Renal cortical epithelial cell (primary cell): Measurements from ENCODE around the gene DYTN. TPM values are rescaled to one million over a fixed set of nuclear protein-coding genes. Genes with fewer than 3 reads are reported as not detected.

Experiments used
- DNase-seq: peaks from one replicate; pipeline ENCODE4 v3.0.0-alpha.2; 2011; ENCODE audit warnings: low read depth
- total RNA-seq: library from RNA; depleted of rRNA; stranded (reverse); fragments of >200 nt; gene quantifications from 2 replicates; pipeline ENCODE4 v1.2.3, GENCODE V29; 2014

Gene DYTN
- total RNA-seq, 1 donor from 2014 or later, result not detected

DNA sequence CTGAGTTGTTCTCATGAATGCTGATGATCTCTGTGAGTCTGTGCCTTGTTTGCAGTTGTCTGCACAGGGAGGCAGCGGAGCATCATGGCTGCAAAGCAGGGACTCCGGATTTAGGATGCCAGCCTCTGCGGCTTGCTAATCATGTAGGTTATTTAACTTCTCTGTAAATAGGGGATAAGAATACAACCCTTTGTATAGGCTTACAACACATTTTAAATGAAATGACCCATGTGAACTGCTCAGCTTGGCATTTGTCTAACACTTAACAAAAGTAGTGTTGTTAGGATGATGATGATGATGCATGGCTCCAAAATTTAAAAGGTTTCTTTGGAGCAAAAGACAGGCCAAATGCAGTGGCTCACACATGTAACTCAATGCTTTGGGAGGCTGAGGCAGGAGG lies 19.4 kb downstream of the DYTN start:
- no peak for DNase-seq

GRCh38 chr2:206696910-206697309 lies 21.3 kb downstream of the DYTN start:
- no peak for DNase-seq

DNA sequence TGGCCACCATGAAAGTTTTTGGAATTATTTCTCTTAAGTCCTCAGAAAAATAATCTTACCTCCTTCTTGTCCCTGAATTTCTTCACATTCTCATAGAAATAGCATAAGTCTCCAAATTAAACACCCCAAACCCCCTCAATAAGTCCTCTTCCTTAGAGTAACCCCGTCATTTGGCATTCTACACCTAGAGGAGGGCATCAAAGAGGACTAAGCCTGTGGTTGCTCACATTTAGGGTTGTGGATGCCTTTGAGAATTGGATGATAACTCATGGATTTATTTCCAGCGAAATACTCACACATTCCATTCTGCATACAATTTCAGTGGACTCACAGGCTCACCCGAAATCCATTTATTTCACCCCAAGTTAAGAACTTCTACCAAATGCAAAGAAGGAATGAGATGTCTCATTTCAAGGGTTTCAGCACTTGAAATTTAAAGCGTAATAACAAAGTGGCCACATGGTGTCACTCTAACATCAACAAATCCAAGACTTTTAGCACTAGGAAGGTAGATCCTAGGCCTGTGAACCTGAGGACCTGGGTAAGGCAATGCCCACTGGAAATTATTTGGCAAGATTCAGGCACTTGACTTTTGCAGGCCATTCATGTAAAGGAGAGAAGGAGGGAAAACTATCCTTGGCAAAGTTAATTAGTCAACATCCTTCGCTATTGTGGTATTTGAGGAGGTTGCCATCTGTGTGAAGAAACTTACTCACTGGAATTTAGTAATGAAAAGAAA lies 24.6 kb downstream of the DYTN start:
- DNase-seq, result peak; percentile 75

DNA sequence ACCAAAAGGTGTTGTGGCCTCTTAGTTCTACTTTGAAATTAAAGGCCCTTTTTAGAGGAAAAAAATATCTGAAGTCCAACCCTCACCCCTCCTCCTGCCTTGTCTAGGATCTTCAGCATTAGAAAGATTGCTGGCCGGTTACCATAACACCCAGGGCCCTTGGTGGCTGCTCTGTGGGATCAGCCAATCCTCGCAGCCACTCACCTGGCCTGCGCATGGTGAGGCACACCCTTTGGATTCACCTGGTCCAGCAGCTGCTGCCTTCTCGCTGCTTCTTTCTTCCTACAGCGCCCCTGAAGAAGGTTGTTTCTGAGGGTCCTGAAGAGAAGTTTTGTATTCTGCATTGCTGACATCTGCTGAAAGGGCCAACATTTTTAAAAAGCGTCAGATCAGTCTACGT lies 25.2 kb downstream of the DYTN start:
- no peak for DNase-seq

DNA sequence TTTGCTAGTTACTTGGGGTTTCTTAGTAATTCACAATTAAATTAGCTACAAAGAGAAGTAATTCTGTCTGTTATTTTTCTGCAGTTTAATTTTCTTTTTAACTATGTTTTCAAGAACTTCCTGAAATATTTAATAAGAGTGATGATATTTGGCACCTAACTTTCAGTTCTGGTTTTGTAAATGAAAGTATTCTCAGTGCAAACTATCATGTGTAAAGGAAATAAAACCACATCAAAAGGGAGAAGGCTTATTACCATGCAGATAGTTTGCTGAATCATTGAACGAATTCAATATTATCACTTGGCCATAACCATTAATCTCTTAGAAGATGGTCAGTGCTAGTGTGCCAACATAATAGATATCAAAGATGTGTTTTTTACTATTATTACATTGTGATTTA lies 29.2 kb downstream of the DYTN start:
- DNase-seq, result no peak

- no peak for DNase-seq
Measured at GRCh38 chr2:206688453-206688852, 29.7 kb downstream of the DYTN start.

GRCh38 chr2:206683546-206683945 lies 34.6 kb downstream of the DYTN start:
- no peak for DNase-seq

DNA sequence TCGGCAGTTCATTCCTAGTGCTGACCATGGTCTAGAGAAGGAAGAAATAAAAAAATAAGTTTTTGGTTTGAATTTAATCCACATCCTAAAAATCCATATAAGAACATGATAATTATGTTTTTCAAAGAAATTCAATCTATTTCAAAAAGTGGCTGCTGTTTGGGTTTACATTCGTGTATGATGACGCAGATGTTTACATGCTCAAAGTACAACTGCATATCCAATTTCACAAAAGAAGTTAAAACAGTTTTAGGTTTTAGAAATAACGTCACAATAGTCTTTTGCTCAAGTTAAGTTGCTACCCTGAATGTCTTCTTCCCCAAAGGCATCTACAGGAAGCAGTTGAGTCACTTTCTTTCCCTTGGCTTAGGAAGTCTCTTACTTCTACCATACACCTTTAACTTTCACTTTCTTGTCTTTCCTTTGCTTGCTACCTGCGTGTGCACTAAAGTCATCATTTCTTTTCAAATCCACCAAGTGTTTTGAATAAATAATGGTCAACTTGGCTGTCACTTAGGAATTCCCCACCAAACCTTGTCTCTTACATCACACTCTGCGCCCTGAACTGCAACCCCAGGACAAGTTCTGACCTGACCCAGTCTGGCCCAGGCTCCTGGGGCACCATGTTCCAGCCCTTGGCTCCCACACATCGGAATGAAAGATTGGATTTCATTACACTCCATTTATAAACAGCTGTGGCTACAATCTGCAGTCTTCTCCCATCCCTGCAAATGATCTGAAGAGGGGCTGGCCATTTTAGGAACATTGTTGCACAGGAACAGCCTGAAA lies 47.5 kb downstream of the DYTN start:
- DNase-seq, result no peak

DNA sequence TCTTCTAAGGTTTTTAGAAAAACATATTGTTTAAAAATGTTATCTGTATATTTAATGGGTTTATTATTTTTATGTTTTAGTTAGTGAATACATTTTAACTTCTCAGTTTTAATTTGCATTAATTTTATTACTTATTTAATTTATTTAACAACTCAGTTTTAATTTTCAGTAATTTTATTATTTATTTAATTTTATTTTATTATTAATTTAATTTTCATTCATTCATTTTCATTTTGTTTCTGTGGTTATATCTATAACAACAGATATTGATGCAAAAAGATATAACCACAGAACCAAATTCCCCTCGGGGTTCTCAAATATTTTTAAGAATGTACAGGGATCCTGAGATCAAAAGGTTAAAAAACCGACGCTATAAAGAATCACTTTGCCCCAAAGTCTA lies 52.9 kb downstream of the DYTN start:
- no peak for DNase-seq

GRCh38 chr2:206657087-206657486 lies 61.1 kb downstream of the DYTN start:
- DNase-seq, result no peak

- DNase-seq, result no peak
Measured at GRCh38 chr2:206647985-206648384, 70.2 kb downstream of the DYTN start.

DNA sequence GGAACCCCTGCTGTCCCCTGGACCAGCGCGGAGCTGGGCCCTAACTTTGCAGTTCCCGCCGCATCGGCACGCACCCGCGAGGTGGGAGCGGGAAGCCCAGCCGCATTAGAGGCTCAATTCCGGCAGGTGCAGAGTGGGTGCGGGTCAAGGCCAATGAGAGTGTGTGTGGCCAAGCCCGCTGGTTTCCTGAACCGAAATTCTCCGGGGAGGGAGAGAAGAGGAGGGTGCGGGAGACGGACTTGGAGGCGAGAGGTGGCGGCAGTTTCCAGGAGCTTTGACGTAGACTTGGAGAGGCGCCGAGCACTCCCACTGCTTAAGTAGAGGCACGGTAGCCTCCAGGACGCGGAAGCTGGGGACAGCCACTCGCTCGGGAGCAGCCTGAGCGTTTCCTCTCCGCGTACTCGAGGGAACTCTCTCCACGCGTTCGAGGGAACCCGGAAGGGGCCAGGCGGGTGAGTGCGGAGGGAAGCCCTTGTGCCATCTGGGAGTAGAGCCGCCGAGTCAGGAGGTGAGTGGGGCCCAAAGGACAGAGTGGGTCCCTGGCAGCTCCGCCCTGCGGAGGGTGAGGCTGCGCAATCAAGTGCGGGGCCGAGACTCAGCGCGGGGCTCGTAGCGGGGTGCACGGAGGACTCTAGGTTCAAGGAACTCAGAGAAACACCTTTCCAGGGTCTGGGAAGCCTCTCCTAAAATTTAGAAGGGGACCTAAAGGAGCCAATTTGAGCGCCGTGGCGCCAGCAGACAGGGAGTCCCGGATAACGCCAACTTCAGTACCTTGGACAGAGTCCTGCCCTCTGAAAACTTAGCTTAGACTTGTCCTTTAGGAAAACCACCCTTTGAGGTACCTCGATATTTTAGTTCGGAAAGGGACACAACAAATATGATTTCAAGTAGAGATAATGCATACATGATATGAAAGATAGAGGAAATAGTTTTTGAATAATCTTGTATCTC lies 75.8 kb downstream of the DYTN start, which contains the start of gene FAM237A:
FAM237A (plus strand) TSS at position 413 of the 951 bp plus-strand sequence. CDS start 1,750 bp downstream, outside the sequence.
- DNase-seq, result peak; percentile 39

DNA sequence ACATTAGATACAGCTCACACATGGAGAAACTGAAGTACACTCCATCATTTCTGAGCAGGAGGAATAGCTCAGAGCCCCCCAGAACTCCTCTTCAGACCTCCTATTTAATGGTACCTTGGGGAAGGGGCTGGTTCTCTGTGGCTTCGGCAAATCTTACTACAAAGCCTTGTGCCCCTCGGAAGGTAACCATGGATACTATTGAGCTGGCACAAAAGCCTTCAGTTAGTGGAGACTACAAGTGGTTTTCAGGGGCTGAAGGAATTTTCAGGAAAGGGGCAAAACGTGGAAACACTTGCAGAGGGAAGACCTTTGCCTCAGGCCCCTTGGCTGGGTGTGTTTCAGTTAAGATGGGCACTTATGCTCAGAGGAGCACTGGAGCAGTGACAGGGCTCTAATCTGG lies 77.0 kb downstream of the DYTN start:
- DNase-seq, result no peak

DNA sequence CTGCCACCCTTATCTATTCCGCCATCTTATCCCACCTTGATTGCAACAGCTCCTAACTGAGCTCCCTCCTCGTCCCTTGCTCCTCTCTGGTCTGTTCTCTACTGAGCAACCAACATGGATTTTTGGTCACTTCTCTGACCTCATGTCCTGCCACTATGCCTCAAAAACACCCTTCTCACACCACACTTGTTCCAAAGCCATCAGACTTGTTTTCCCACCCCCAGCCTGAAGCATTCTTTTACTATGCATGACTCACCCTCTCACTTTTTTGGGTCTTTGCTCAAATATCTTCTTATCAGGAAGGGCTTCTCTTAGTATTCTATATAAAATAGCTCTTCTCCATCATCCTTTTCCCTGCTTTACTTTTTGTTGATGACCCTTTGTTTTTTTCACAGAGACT lies 78.6 kb downstream of the DYTN start:
- DNase-seq, result no peak

DNA sequence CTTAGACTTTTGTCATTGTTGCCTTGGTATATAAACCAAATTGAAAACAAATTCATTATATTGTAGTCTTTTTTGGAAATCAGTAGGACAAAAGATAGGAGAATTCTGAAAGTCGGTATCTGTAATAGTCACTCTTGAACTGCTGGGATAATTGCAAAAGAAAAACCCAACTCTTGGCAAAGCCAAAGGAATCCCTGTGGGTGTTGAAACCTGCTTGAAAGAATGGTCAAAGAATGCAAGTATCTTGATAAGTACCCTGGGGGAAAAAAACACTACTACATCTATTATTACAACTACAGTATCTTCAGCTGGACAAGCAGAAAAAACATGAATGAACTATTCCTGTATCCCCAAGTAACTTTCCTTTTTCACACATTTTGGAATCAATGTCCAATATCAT lies 83.2 kb downstream of the DYTN start:
- no peak for DNase-seq

- DNase-seq, result no peak
Measured at GRCh38 chr2:206631340-206631739, 86.9 kb downstream of the DYTN start.

DNA sequence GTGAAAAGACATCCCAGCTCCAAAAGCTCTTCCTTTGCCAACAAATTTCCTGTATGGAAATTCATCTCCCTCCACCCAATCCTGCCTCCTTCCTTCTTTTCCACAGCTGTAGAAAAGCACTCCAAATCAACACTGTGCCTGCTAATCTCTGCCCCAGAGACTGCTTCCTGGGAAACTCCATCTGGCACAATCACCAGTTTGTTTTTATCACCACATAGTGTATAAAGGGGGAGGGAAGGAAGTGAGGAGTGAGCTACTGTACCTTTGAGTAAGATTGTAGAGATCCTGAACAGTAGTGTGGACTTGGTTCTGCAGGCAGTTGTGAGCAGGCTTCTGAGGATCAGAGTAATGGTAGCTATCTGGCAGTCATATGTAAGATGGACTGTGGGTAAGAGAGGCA lies 90.6 kb downstream of the DYTN start:
- DNase-seq, result no peak

- no peak for DNase-seq
Measured at GRCh38 chr2:206626108-206626507, 92.1 kb downstream of the DYTN start.

DNA sequence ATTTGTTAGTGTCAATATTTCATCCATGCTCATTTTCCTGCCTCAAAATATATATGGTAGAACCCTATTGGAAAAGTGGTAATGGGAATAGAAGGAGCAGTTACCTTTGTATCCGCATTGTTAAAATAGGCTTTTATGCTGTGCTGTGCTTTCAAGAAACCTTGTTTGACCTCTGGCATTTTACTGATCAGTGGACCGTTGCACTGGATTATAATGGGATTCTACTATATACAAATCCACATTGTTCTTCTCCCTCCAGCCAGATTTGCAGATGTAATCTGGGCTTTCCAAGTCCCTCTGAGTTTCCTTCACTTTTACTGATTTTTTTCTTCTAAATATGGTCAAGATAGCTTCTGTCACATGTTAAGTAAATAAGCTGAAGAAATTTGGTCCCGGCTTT lies 99.2 kb downstream of the DYTN start:
- DNase-seq, result peak; percentile 4

DNA sequence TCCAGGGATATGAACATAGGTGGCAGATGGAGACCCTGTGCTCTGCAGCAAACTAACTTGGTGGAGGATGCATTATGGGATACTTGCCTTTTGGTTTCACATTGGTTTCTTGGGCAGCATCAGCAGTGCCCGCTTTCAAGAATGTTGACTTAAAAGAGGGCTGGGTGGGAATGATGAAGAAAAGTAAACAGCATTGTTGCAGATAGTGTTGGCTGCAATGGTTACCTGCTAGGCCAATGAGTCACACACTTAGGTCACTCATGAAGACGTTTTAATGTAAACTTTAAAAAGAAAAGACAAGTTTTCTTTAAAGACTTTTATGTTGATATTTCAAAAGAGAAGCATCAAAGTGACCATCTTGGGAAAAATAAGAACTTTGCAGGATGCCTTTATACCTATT lies 102.0 kb downstream of the DYTN start:
- peak; percentile 1 for DNase-seq

GRCh38 chr2:206615417-206616089 lies 102.6 kb downstream of the DYTN start:
- no peak for DNase-seq

GRCh38 chr2:206614811-206615210 lies 103.4 kb downstream of the DYTN start:
- DNase-seq, result no peak
